ENCODE measurements around the gene TBCD.

Gene TBCD

GRCh38 chr17:82754297-82755208, 2.7 kb downstream of the TBCD start (continued):
- TF ChIP-seq ZNF274 (IDR thresholded peaks at IDR 0.05; ENCODE audit: low read length) (no peak), ZNF274 (tag by site-specific recombination; IDR thresholded peaks at IDR 0.05; ENCODE audit: borderline replicate concordance) (no peak), SCRT2 (tag by site-specific recombination; IDR thresholded peaks at IDR 0.05) (no peak), WT1 (tag by site-specific recombination; IDR thresholded peaks at IDR 0.05) (no peak), SCRT1 (tag by site-specific recombination; IDR thresholded peaks at IDR 0.05; ENCODE audit: borderline replicate concordance) (no peak), ZNF174 (tag by site-specific recombination; IDR thresholded peaks at IDR 0.05) (no peak), SALL2 (tag by site-specific recombination; IDR thresholded peaks at IDR 0.05; ENCODE audit: borderline replicate concordance) (no peak), INSM2 (tag by site-specific recombination; IDR thresholded peaks at IDR 0.05) (no peak), TCF7L2 (IDR thresholded peaks at IDR 0.05; ENCODE audit: borderline replicate concordance, low read depth, low read length) (no peak), AEBP2 (tag by site-specific recombination; IDR thresholded peaks at IDR 0.05; ENCODE audit: borderline replicate concordance) (no peak), ATF2 (tag by site-specific recombination; IDR thresholded peaks at IDR 0.05; ENCODE audit: low read depth) (no peak), GLIS1 (tag by site-specific recombination; IDR thresholded peaks at IDR 0.05) (no peak), EGR2 (tag by site-specific recombination; IDR thresholded peaks at IDR 0.05; ENCODE audit: low read depth) (peak; percentile 62), PRDM6 (tag by site-specific recombination; IDR thresholded peaks at IDR 0.05) (no peak), KLF8 (tag by site-specific recombination; IDR thresholded peaks at IDR 0.05) (no peak), ZNF18 (tag by site-specific recombination; IDR thresholded peaks at IDR 0.05) (no peak), ZNF514 (tag by site-specific recombination; IDR thresholded peaks at IDR 0.05) (no peak), SP2 (tag by site-specific recombination; IDR thresholded peaks at IDR 0.05) (peak; percentile 74), ZNF335 (tag by site-specific recombination; conservative IDR thresholded peaks at IDR 0.05) (peak; percentile 55), ZNF621 (tag by site-specific recombination; IDR thresholded peaks at IDR 0.05) (no peak), ZNF211 (tag by site-specific recombination; IDR thresholded peaks at IDR 0.05; ENCODE audit: low read depth) (no peak), ZNF280C (tag by site-specific recombination; IDR thresholded peaks at IDR 0.05) (no peak), KLF9 (tag by site-specific recombination; IDR thresholded peaks at IDR 0.05; ENCODE audit: low read depth) (0 out of 2 replicates have a peak, but pooled peaks have one; percentile 49), ZNF624 (tag by site-specific recombination; IDR thresholded peaks at IDR 0.05) (no peak), ZNF645 (tag by site-specific recombination; IDR thresholded peaks at IDR 0.05) (no peak), ZNF138 (tag by site-specific recombination; IDR thresholded peaks at IDR 0.05; ENCODE audit: borderline replicate concordance) (no peak)

Data from HEK293 (cell line).